ENCODE data around the gene LGALS9C. TPM values are rescaled to one million over a fixed set of nuclear protein-coding genes. Genes with fewer than 3 reads are reported as not detected.
"Not testable (repeated sequence)": the region's sequence is repeated elsewhere in the genome, so short reads cannot be mapped to it uniquely, and the experiment has no call there.

LGALS9C gene
- total and polyA plus RNA-seq, 4 donors: 0.64 to 2.1 (median 1.7) TPM; not detected in 1

DNA sequence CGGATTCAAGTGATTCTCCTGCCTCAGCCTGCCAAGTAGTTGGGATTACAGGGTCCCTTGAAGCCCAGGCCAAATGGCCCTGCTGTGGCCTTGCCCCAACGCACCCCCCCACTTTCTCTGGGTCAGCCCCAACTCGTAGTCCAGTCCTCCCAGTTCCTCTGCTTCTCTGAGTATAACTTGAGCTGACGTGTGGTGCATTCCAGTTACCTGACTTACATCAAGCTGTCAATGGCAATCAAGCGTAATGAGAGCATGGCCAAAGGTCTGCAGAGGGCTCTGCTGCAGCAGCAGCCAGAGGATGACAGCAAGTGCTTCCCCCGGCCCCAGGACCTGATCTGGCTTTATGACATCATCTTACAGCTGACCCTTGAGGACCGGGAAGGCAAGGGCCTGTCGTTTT, 50.8 kb downstream of the LGALS9C start:
- not testable (repeated sequence) for H3K9me3 ChIP-seq (ENCODE audit: control insufficient read depth in 4 of 4, insufficient read depth in 3 of 4, low read length in 3 of 4); DNase-seq
- WGBS, 2 donors: 78 to 89% methylated on average over 6 to 8 of the region's 8 CpGs

DNA sequence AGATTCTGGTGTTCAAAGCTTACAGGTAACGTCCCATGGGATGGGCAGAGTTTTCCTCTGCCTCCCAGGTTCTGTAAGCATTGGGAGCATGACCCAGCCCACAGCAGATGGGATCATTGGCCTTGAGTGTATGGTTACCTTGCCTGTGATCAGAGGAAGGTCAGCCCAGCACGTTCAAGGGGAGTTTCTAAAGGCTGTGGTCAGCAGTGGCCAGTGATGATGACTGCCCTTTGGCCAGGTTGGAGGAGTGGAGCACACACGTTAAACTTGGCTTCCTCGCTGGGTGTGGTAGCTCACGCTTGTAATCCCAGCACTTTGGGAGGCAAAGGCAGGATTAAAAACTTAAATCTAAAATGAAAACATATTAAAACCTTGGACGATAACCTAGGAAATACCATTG, 51.8 kb downstream of the LGALS9C start:
- not testable (repeated sequence) for H3K9me3 ChIP-seq (ENCODE audit: control insufficient read depth in 4 of 4, insufficient read depth in 3 of 4, low read length in 3 of 4); H3K27me3 ChIP-seq (ENCODE audit: control insufficient read depth in 3 of 3, insufficient read depth in 3 of 3, low read length in 2 of 3); H3K36me3 ChIP-seq (ENCODE audit: control insufficient read depth in 4 of 4, insufficient read depth in 4 of 4, low read length in 4 of 4); H3K4me1 ChIP-seq (ENCODE audit: control insufficient read depth in 5 of 5, insufficient read depth in 5 of 5, low read length in 5 of 5); ATAC-seq (ENCODE audit: insufficient read depth, low FRiP score); H3K4me3 ChIP-seq; DNase-seq; H3K27ac ChIP-seq (ENCODE audit: low read depth in 1 of 2, low read length in 1 of 2); H3K9ac ChIP-seq (ENCODE audit: insufficient read depth in 1 of 2, low read length in 2 of 2)
- WGBS, 2 donors: 86 to 100% methylated on average over 1 to 2 of the region's 6 CpGs

More for the DNA sequence above, 50.8 kb downstream of the LGALS9C start:
- not testable (repeated sequence) for H3K27ac ChIP-seq (ENCODE audit: low read depth in 1 of 2, low read length in 1 of 2); H3K9ac ChIP-seq (ENCODE audit: insufficient read depth in 1 of 2, low read length in 2 of 2); H3K4me3 ChIP-seq; H3K36me3 ChIP-seq (ENCODE audit: control insufficient read depth in 4 of 4, insufficient read depth in 4 of 4, low read length in 4 of 4); ATAC-seq (ENCODE audit: insufficient read depth, low FRiP score); H3K27me3 ChIP-seq (ENCODE audit: control insufficient read depth in 3 of 3, insufficient read depth in 3 of 3, low read length in 2 of 3); H3K4me1 ChIP-seq (ENCODE audit: control insufficient read depth in 5 of 5, insufficient read depth in 5 of 5, low read length in 5 of 5)

GRCh38 chr17:18528899-18529500, 52.4 kb downstream of the LGALS9C start:
- WGBS, 2 donors: 25 to 76% methylated on average over 3 to 4 of the region's 4 CpGs
- not testable (repeated sequence) for H3K9ac ChIP-seq (ENCODE audit: insufficient read depth in 1 of 2, low read length in 2 of 2); H3K9me3 ChIP-seq (ENCODE audit: control insufficient read depth in 4 of 4, insufficient read depth in 3 of 4, low read length in 3 of 4); H3K27ac ChIP-seq (ENCODE audit: low read depth in 1 of 2, low read length in 1 of 2); H3K36me3 ChIP-seq (ENCODE audit: control insufficient read depth in 4 of 4, insufficient read depth in 4 of 4, low read length in 4 of 4); DNase-seq; H3K27me3 ChIP-seq (ENCODE audit: control insufficient read depth in 3 of 3, insufficient read depth in 3 of 3, low read length in 2 of 3); H3K4me1 ChIP-seq (ENCODE audit: control insufficient read depth in 5 of 5, insufficient read depth in 5 of 5, low read length in 5 of 5); H3K4me3 ChIP-seq; ATAC-seq (ENCODE audit: insufficient read depth, low FRiP score)

GRCh38 chr17:18530405-18530804, 53.8 kb downstream of the LGALS9C start:
- DNase-seq; H3K9ac ChIP-seq (ENCODE audit: insufficient read depth in 1 of 2, low read length in 2 of 2); H3K27me3 ChIP-seq (ENCODE audit: control insufficient read depth in 3 of 3, insufficient read depth in 3 of 3, low read length in 2 of 3); H3K4me1 ChIP-seq (ENCODE audit: control insufficient read depth in 5 of 5, insufficient read depth in 5 of 5, low read length in 5 of 5); H3K36me3 ChIP-seq (ENCODE audit: control insufficient read depth in 4 of 4, insufficient read depth in 4 of 4, low read length in 4 of 4); H3K9me3 ChIP-seq (ENCODE audit: control insufficient read depth in 4 of 4, insufficient read depth in 3 of 4, low read length in 3 of 4); ATAC-seq (ENCODE audit: insufficient read depth, low FRiP score); H3K4me3 ChIP-seq; H3K27ac ChIP-seq (ENCODE audit: low read depth in 1 of 2, low read length in 1 of 2): not testable (repeated sequence)

GRCh38 chr17:18542234-18542633, 65.6 kb downstream of the LGALS9C start:
- not testable (repeated sequence) for H3K36me3 ChIP-seq (ENCODE audit: control insufficient read depth in 4 of 4, insufficient read depth in 4 of 4, low read length in 4 of 4); H3K4me3 ChIP-seq; H3K4me1 ChIP-seq (ENCODE audit: control insufficient read depth in 5 of 5, insufficient read depth in 5 of 5, low read length in 5 of 5); H3K27me3 ChIP-seq (ENCODE audit: control insufficient read depth in 3 of 3, insufficient read depth in 3 of 3, low read length in 2 of 3); H3K27ac ChIP-seq (ENCODE audit: low read depth in 1 of 2, low read length in 1 of 2); H3K9me3 ChIP-seq (ENCODE audit: control insufficient read depth in 4 of 4, insufficient read depth in 3 of 4, low read length in 3 of 4); ATAC-seq (ENCODE audit: insufficient read depth, low FRiP score); H3K9ac ChIP-seq (ENCODE audit: insufficient read depth in 1 of 2, low read length in 2 of 2)
- DNase-seq: peak in 2 of 3 donors; percentile 7 to 13
- WGBS, 2 donors: 52 to 59% methylated on average over 3 to 4 of the region's 5 CpGs

DNA sequence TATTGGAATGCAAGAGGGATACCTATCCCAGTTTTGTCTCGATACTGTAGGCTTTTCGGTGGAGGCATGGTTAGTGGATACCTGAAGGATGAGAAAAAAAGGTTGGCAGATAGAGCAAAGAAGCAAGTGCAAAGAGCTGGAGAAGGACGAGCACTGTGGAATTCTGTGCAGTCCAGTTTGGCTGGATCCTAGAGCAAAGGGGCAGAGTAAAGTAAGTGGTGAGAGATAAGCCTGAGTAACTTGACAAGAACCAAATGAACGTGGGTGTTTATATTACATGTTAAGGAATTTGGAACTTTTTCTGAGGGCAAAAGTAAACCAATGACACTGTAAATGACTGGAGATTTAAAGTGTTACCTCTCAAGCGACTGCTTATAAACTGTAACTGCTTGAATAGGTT, 66.3 kb downstream of the LGALS9C start:
- H3K27ac ChIP-seq (ENCODE audit: low read depth in 1 of 2, low read length in 1 of 2); H3K27me3 ChIP-seq (ENCODE audit: control insufficient read depth in 3 of 3, insufficient read depth in 3 of 3, low read length in 2 of 3); ATAC-seq (ENCODE audit: insufficient read depth, low FRiP score); H3K4me3 ChIP-seq; H3K36me3 ChIP-seq (ENCODE audit: control insufficient read depth in 4 of 4, insufficient read depth in 4 of 4, low read length in 4 of 4); H3K4me1 ChIP-seq (ENCODE audit: control insufficient read depth in 5 of 5, insufficient read depth in 5 of 5, low read length in 5 of 5); H3K9me3 ChIP-seq (ENCODE audit: control insufficient read depth in 4 of 4, insufficient read depth in 3 of 4, low read length in 3 of 4); DNase-seq; H3K9ac ChIP-seq (ENCODE audit: insufficient read depth in 1 of 2, low read length in 2 of 2): not testable (repeated sequence)
- whole genome bisulfite sequencing, 2 donors: 59 to 96% methylated on average over 3 to 4 of the region's 5 CpGs

Small RNAs within 50 kb of the gene (small RNA-seq; reads per million reads assigned to genes)
- gene AL353997.1 (ENCODE audit: low replicate concordance) (not detected), gene AL353997.4 (ENCODE audit: low replicate concordance) (not detected)

Other genes starting within 250 kb of the LGALS9C start
- gene FLII, start 218.1 kb upstream of the LGALS9C start, total RNA-seq: 100 to 1,000 TPM; 152 to 391 TPM
- 100 to 1,000 TPM; 234 to 298 TPM for gene FLII, start 218.1 kb upstream of the LGALS9C start, polyA plus RNA-seq
- gene MIEF2, start 216.1 kb upstream of the LGALS9C start, total RNA-seq: 10 to 100 TPM; 15.5 to 24.1 TPM
- 10 to 100 TPM in 1 of 2 donors, 1 to 10 TPM in 1; 7.3 to 10.8 TPM for gene MIEF2, start 216.1 kb upstream of the LGALS9C start, polyA plus RNA-seq
- 10 to 100 TPM; 36.5 to 41.4 TPM for gene TOP3A, start 161.8 kb upstream of the LGALS9C start, total RNA-seq
- gene TOP3A, start 161.8 kb upstream of the LGALS9C start, polyA plus RNA-seq: 10 to 100 TPM; 14.6 to 17.0 TPM
- gene SMCR8, start 161.5 kb upstream of the LGALS9C start, total RNA-seq: 10 to 100 TPM; 17.4 to 20.9 TPM
- gene SMCR8, start 161.5 kb upstream of the LGALS9C start, polyA plus RNA-seq: 10 to 100 TPM in 1 of 2 donors, 1 to 10 TPM in 1; 4.2 to 12.7 TPM
- 10 to 100 TPM; 14.2 to 42.3 TPM for gene SHMT1, start 113.2 kb upstream of the LGALS9C start, total RNA-seq
- 10 to 100 TPM; 21.9 to 28.7 TPM for gene SHMT1, start 113.2 kb upstream of the LGALS9C start, polyA plus RNA-seq
- gene EVPLL, start 99.0 kb upstream of the LGALS9C start, total RNA-seq: 1 to 10 TPM; 1.1 to 4.0 TPM
- gene EVPLL, start 99.0 kb upstream of the LGALS9C start, polyA plus RNA-seq: 1 to 10 TPM; 2.0 to 4.3 TPM
- gene TBC1D28, start 167.6 kb downstream of the LGALS9C start, total RNA-seq: not detected
- gene TBC1D28, start 167.6 kb downstream of the LGALS9C start, polyA plus RNA-seq: not detected
- gene FOXO3B, start 205.5 kb downstream of the LGALS9C start, total RNA-seq: 1 to 10 TPM; 2.9 to 6.5 TPM
- 1 to 10 TPM in 1 of 2 donors, under 1 TPM in 1; 0.47 to 1.2 TPM for gene FOXO3B, start 205.5 kb downstream of the LGALS9C start, polyA plus RNA-seq

Data from lung (tissue), 11 donors.